Ovary (tissue), 9 donors: Measurements from ENCODE around the gene TFDP1. TPM values are rescaled to one million over a fixed set of nuclear protein-coding genes. Genes with fewer than 3 reads are reported as not detected.
A peak's percentile ranks its signal among the peaks of the same experiment; 100 is the strongest.

Source experiments
- DNase-seq, 5 donors: peaks; one replicate each; pipeline ENCODE4 v3.0.0-alpha.2; 2019 to 2020
- H3K27ac ChIP-seq, 2 donors: fragments of 200-600 bp; one replicate each; pipeline versions ENCODE4 v1.5.1 to v1.8.0; 2019 to 2022
- H3K27me3 ChIP-seq: fragments of 200-600 bp; one replicate; pipeline ENCODE4 v1.8.0; 2022
- H3K36me3 ChIP-seq: fragments of 200-600 bp; sonication (generic); one replicate; pipeline ENCODE4 v1.5.1; 2019
- H3K4me1 ChIP-seq: one replicate; pipeline ENCODE4 v1.8.1; 2013; ENCODE audit warnings: mild to moderate bottlenecking, moderate library complexity; ENCODE audit not compliant: insufficient read depth
- H3K4me3 ChIP-seq: fragments of 200-600 bp; sonication (generic); one replicate; pipeline ENCODE4 v1.5.1; 2017
- H3K9me3 ChIP-seq, 2 donors: fragments of 200-600 bp in 1 of 2; sonication (generic) in 1 of 2; one replicate each; pipeline versions ENCODE4 v1.5.1 to v1.8.1; 2013 to 2019; ENCODE audit warnings: mild to moderate bottlenecking in 1 of 2, moderate library complexity in 1 of 2
- EP300 ChIP-seq: sonication (generic); formaldehyde crosslinking; IDR thresholded peaks from one replicate; pipeline ENCODE4 v1.6.1; 2017; ENCODE audit warnings: antibody characterized with exemption
- POLR2A ChIP-seq: fragments of 450-650 bp; IDR thresholded peaks from one replicate; pipeline ENCODE4 v1.6.1; 2017; ENCODE audit warnings: antibody characterized with exemption, mild to moderate bottlenecking, moderate library complexity
- WGBS, 3 donors: extraction: QIAGEN DNeasy Blood & Tissue Kit in 1 of 3; methylation state at CpG; one replicate each; pipeline versions ENCODE4 v1.1.5 to v1.1.7; 2013 to 2017; 5-methylcytosine and 5-hydroxymethylcytosine counted together
- intact Hi-C, 4 donors: fragments of 100-400 bp; cut with DNase I; formaldehyde crosslinking; loops; one replicate each; pipeline versions ENCODE4 v1.11.0 to v1.15.1; 2022 to 2023
- polyA plus RNA-seq, 2 donors: library from polyadenylated mRNA; stranded (reverse); fragments of 200-250 nt in 1 of 2; fragments of 350-450 nt in 1 of 2; fragmentation: Illumina TruSeq in 1 of 2; extraction: RNeasy Lipid Tissue Mini Kit (QIAGEN cat#74804) in 1 of 2; gene quantifications; one replicate each; pipeline ENCODE4 v1.2.3, GENCODE V29; 2013 to 2014
- total RNA-seq, 7 donors: library from RNA; depleted of rRNA in 2 of 7; stranded (reverse); fragments of >200 nt in 2 of 7; fragmentation: NEBNext Ultra II Directional in 3 of 7; extraction: Animal tissue kit (Norgen Biotek cat#: 25700) in 3 of 7; gene quantifications; one replicate each; pipeline versions ENCODE4 v1.1.0 to v1.2.4, GENCODE V29; 2016 to 2023
- TF ChIP-seq, protein P1 (sequence below), 3 donors: fragments of 450-650 bp in 2 of 3; fragments of 200-600 bp in 1 of 3; IDR thresholded peaks; one replicate each; pipeline versions ENCODE4 v1.5.1 to v1.8.0; 2016 to 2022; ENCODE audit warnings: antibody characterized with exemption in 3 of 3, mild to moderate bottlenecking in 1 of 3
- donor health status: DM: no; HTN: no; CAD: no; lungs with moderate emphysema.
- donor health status: DM: no; HTN: no; CAD: no.
- donor health status: Bipolar disorder and iron deficiency.
- donor health status: DM: yes; HTN: yes; CAD: no.
- donor health status: DM: no; HTN: no; CAD: no.
- donor health status: DM: yes; HTN: yes; CAD: no.

TFDP1 gene
- total and polyA plus RNA-seq, 9 donors: 8.8 to 45.6 (median 33.8) TPM

GRCh38 chr13:113573065-113573464 is 11.5 kb upstream of the TFDP1 start:
- TF ChIP-seq EP300 (no peak), POLR2A (no peak)
- TF ChIP-seq, protein P1, sequence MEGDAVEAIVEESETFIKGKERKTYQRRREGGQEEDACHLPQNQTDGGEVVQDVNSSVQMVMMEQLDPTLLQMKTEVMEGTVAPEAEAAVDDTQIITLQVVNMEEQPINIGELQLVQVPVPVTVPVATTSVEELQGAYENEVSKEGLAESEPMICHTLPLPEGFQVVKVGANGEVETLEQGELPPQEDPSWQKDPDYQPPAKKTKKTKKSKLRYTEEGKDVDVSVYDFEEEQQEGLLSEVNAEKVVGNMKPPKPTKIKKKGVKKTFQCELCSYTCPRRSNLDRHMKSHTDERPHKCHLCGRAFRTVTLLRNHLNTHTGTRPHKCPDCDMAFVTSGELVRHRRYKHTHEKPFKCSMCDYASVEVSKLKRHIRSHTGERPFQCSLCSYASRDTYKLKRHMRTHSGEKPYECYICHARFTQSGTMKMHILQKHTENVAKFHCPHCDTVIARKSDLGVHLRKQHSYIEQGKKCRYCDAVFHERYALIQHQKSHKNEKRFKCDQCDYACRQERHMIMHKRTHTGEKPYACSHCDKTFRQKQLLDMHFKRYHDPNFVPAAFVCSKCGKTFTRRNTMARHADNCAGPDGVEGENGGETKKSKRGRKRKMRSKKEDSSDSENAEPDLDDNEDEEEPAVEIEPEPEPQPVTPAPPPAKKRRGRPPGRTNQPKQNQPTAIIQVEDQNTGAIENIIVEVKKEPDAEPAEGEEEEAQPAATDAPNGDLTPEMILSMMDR (IDR thresholded peaks at IDR 0.05): no peak
- Histone ChIP-seq H3K4me1 (no peaks in the 10 kb centered on the region), H3K4me3 (no peak overlapping the region), H3K36me3 (no peaks in the 10 kb centered on the region), H3K27ac (no peak overlapping the region), H3K9me3 (no peaks in the 10 kb centered on the region), H3K27me3 (no peaks in the 10 kb centered on the region)
- intact Hi-C loops: no loop called here
- no peak for DNase-seq
- WGBS, 3 donors: 83 to 88% (median 86%) methylated on average over 3 of the region's 3 CpGs

GRCh38 chr13:113576597-113576996 is 8.0 kb upstream of the TFDP1 start:
- TF ChIP-seq EP300 (no peak), POLR2A (no peak)
- TF ChIP-seq, protein P1 (IDR thresholded peaks at IDR 0.05): no peak
- WGBS, 3 donors: 71 to 94% (median 75%) methylated on average over 3 of the region's 3 CpGs
- no peak overlapping the region for H3K27ac ChIP-seq
- H3K9me3 ChIP-seq: no peaks in the 10 kb centered on the region
- DNase-seq: no peak
- H3K4me3 ChIP-seq: no peak overlapping the region
- intact Hi-C loops: no loop called here
- no peaks in the 10 kb centered on the region for H3K27me3 ChIP-seq
- no peaks in the 10 kb centered on the region for H3K36me3 ChIP-seq
- no peaks in the 10 kb centered on the region for H3K4me1 ChIP-seq

GRCh38 chr13:113577881-113578435 is 6.6 kb upstream of the TFDP1 start:
- Histone ChIP-seq H3K4me1 (no peaks in the 10 kb centered on the region), H3K36me3 (no peaks in the 10 kb centered on the region), H3K27ac (no peak overlapping the region), H3K27me3 (no peaks in the 10 kb centered on the region), H3K9me3 (no peaks in the 10 kb centered on the region), H3K4me3 (no peak overlapping the region)
- DNase-seq: no peak
- intact Hi-C loops: no loop called here
- 86 to 90% (median 87%) methylated on average over 2 of the region's 2 CpGs for WGBS, 3 donors
- TF ChIP-seq, protein P1 (IDR thresholded peaks at IDR 0.05): no peak
- TF ChIP-seq POLR2A (no peak), EP300 (no peak)

GRCh38 chr13:113579686-113580085 is 4.9 kb upstream of the TFDP1 start:
- DNase-seq: peak in 1 of 5 donors; percentile 10
- Histone ChIP-seq H3K4me3 (no peak overlapping the region), H3K27ac (no peak overlapping the region), H3K27me3 (no peaks in the 10 kb centered on the region), H3K36me3 (no peaks in the 10 kb centered on the region), H3K4me1 (peaks cover 2% of the 10 kb centered on the region), H3K9me3 (no peaks in the 10 kb centered on the region)
- TF ChIP-seq EP300 (no peak), POLR2A (no peak)
- TF ChIP-seq, protein P1 (IDR thresholded peaks at IDR 0.05): no peak
- 89 to 94% (median 92%) methylated on average over 8 of the region's 8 CpGs for WGBS, 3 donors
- intact Hi-C loops: loop anchor here in 1 of 4 donors (5.0 kb wide), 1 partner anchor 1162 kb away; no protein-coding TSS in a partner anchor
